ENCODE results near the gene AHCYL1. TPM values are rescaled to one million over a fixed set of nuclear protein-coding genes. Genes with fewer than 3 reads are reported as not detected.

The AHCYL1 gene
- total RNA-seq, 1 donor from 2014 or later = 41.6 TPM

DNA sequence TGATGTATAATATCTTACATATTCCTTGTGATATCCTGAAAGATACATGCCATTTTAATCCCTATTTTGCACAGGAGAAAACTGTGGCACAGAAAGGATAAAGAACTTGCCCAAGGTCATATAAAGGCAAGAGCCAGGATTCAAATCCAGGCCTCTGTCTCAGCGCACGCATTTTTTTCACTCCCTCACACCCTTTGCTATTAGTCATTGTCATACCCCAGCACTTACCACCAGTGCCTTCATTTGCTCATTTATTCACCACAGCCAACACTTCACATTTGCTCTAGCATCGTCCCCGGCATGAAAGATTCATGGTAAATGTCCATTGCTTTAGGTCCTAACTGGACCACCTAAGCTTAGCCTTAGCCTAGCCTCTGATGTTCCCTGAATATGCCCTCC, 71.7 kb downstream of the AHCYL1 start:
- Mint-ChIP-seq H3K27me3 (no peaks in the 10 kb centered on the region), H3K4me3 (no peak overlapping the region), H3K4me1 (no peaks in the 10 kb centered on the region), H3K9me3 (no peaks in the 10 kb centered on the region), H3K27ac (no peak overlapping the region), H3K36me3 (ENCODE audit: low read depth) (peaks cover 91% of the 10 kb centered on the region)
- intact Hi-C loops (cut with micrococcal nuclease) = no loop called here
- TF ChIP-seq, protein P1, sequence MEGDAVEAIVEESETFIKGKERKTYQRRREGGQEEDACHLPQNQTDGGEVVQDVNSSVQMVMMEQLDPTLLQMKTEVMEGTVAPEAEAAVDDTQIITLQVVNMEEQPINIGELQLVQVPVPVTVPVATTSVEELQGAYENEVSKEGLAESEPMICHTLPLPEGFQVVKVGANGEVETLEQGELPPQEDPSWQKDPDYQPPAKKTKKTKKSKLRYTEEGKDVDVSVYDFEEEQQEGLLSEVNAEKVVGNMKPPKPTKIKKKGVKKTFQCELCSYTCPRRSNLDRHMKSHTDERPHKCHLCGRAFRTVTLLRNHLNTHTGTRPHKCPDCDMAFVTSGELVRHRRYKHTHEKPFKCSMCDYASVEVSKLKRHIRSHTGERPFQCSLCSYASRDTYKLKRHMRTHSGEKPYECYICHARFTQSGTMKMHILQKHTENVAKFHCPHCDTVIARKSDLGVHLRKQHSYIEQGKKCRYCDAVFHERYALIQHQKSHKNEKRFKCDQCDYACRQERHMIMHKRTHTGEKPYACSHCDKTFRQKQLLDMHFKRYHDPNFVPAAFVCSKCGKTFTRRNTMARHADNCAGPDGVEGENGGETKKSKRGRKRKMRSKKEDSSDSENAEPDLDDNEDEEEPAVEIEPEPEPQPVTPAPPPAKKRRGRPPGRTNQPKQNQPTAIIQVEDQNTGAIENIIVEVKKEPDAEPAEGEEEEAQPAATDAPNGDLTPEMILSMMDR (IDR thresholded peaks at IDR 0.05) = no peak
- ChIA-PET CTCF (interaction anchor here (1.1 to 7.3 kb wide), 2 partner anchors 12 to 48 kb away, joined by 3 to 78 read pairs; no protein-coding TSS in a partner anchor), POLR2A (no interaction called here)
- ATAC-seq (ENCODE audit: low read depth) (no peak), DNase-seq (no peak)

GRCh38 chr1:110056776-110057175, 72.2 kb downstream of the AHCYL1 start:
- H3K4me3 Mint-ChIP-seq = no peak overlapping the region
- DNase-seq (no peak), ATAC-seq (ENCODE audit: low read depth) (no peak)
- CTCF ChIA-PET = interaction anchor here (1.1 to 7.3 kb wide), 2 partner anchors 13 to 47 kb away, joined by 3 to 78 read pairs; no protein-coding TSS in a partner anchor
- intact Hi-C loops (cut with micrococcal nuclease) = no loop called here
- POLR2A ChIA-PET = no interaction called here
- TF ChIP-seq, protein P1 (IDR thresholded peaks at IDR 0.05) = no peak
- peaks cover 88% of the 10 kb centered on the region for H3K36me3 Mint-ChIP-seq (ENCODE audit: low read depth)
- no peaks in the 10 kb centered on the region for H3K27me3 Mint-ChIP-seq
- H3K27ac Mint-ChIP-seq = no peak overlapping the region
- no peaks in the 10 kb centered on the region for H3K9me3 Mint-ChIP-seq
- H3K4me1 Mint-ChIP-seq = no peaks in the 10 kb centered on the region

DNA sequence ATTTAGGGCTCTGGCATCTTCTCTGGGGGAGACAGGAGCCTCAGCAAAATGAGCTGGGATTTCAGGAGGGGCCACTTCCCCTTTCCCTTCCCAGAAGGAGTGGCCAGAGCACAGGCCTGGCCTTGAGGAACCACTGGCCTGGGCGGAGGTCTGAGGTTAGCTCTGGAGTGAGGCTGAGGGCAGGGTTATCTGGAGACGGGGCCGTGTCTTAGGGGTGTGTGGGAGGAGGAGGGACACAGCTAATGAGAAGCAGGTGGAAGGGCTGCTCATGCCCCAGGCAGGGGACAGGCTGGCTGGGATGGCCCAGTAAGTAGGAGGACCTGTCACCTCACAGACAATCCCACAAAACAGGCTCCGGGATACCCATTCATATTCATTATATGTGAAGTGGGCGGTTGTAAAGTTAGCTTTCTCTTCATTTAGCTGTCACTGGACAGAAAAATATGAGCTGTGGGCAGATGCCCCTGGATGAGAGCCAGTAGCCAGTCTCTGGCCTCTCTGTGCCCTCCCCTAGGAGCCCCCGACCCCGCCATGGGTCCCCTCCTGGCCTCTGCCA, 73.5 kb downstream of the AHCYL1 start:
- ATAC-seq (ENCODE audit: low read depth) = no peak
- Mint-ChIP-seq H3K27me3 (no peaks in the 10 kb centered on the region), H3K4me1 (no peaks in the 10 kb centered on the region), H3K4me3 (no peak overlapping the region), H3K9me3 (no peaks in the 10 kb centered on the region), H3K27ac (no peak overlapping the region), H3K36me3 (ENCODE audit: low read depth) (peaks cover 75% of the 10 kb centered on the region)
- intact Hi-C loops (cut with micrococcal nuclease) = no loop called here
- POLR2A ChIA-PET = no interaction called here
- TF ChIP-seq, protein P1 (IDR thresholded peaks at IDR 0.05) = no peak
- no peak for DNase-seq
- CTCF ChIA-PET = interaction anchor here (1.0 kb wide), 1 partner anchor 12 kb away, joined by 3 read pairs; no protein-coding TSS in a partner anchor

- POLR2A ChIA-PET = no interaction called here
- TF ChIP-seq, protein P1 (IDR thresholded peaks at IDR 0.05) = no peak
- Mint-ChIP-seq H3K9me3 (no peaks in the 10 kb centered on the region), H3K36me3 (ENCODE audit: low read depth) (peaks cover 70% of the 10 kb centered on the region), H3K4me1 (no peaks in the 10 kb centered on the region), H3K27me3 (no peaks in the 10 kb centered on the region), H3K4me3 (no peak overlapping the region), H3K27ac (no peak overlapping the region)
- ATAC-seq (ENCODE audit: low read depth) (no peak), DNase-seq (no peak)
- CTCF ChIA-PET = interaction anchor here (1.0 to 1.2 kb wide), 2 partner anchors 13 to 419 kb away, joined by 3 read pairs; no protein-coding TSS in a partner anchor
- intact Hi-C loops (cut with micrococcal nuclease) = no loop called here
Measured at GRCh38 chr1:110058591-110058990, 74.0 kb downstream of the AHCYL1 start.

DNA sequence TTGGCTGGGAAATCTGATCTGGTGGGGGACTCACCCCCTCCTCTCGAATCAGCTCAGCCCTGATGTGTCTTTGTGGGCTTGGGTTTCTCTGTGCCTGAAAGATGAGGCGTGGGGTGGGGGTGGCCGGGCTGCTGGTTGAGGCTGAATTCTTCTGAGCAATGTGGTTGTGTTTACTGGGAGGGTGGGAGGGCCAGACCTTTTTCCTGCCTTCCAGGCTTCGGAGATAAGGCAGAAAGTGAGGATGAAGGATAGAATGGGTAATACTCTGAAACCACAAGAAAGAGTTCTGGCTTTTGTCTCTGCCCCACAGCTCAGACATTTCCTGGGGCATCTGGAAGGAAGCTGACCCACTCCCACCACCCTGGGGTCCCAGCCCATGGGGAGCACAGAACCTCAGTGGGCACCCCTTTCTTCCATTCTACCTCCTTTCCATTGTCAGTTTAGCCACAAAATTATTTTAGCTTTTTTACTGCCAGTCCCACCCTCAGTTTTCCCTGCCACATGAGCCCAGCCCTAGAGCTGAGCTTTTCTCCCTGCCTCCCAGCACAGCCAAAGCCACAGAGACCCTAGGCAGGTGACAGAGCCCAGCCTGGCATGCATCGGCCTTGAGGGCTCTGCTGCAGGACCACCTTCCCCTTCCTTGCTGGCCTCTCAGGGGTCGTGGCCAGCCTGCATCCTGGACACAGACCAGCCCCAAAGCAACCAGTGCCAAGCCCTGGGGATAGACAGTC, 74.7 kb downstream of the AHCYL1 start:
- no peak overlapping the region for H3K4me3 Mint-ChIP-seq
- H3K9me3 Mint-ChIP-seq = no peaks in the 10 kb centered on the region
- CTCF ChIA-PET = interaction anchor here (0.7 to 1.8 kb wide), 5 partner anchors 8 to 419 kb away, joined by 3 to 10 read pairs (median 4); partner anchors contain the start of gene AHCYL1
- H3K36me3 Mint-ChIP-seq (ENCODE audit: low read depth) = peaks cover 63% of the 10 kb centered on the region
- intact Hi-C loops (cut with micrococcal nuclease) = no loop called here
- H3K27ac Mint-ChIP-seq = no peak overlapping the region
- POLR2A ChIA-PET = interaction anchor here (1.7 kb wide), 1 partner anchor 24 kb away, joined by 5 read pairs; the partner anchor contains the start of gene STRIP1
- DNase-seq (no peak), ATAC-seq (ENCODE audit: low read depth) (no peak)
- TF ChIP-seq, protein P1 (IDR thresholded peaks at IDR 0.05) = no peak
- H3K27me3 Mint-ChIP-seq = no peaks in the 10 kb centered on the region
- no peaks in the 10 kb centered on the region for H3K4me1 Mint-ChIP-seq

Data from activated B cell treated with CpG ODN at 0.5 μM for 24 hours (primary cell).